RKO (cell line): ENCODE results near the gene EXO1.
A peak's percentile ranks its signal among the peaks of the same experiment; 100 is the strongest.
"Not testable (repeated sequence)": the region's sequence is repeated elsewhere in the genome, so short reads cannot be mapped to it uniquely, and the experiment has no call there.

ENCODE experiments used
- DNase-seq: peaks from one replicate; pipeline ENCODE4 v3.0.0-alpha.2; 2016; ENCODE audit warnings: low spot score

Gene EXO1

GRCh38 chr1:241836941-241837340, 11.1 kb upstream of the EXO1 start:
- no peak for DNase-seq

GRCh38 chr1:241837416-241837815, 10.6 kb upstream of the EXO1 start:
- no peak for DNase-seq

GRCh38 chr1:241837901-241838300, 10.1 kb upstream of the EXO1 start:
- no peak for DNase-seq

- no peak for DNase-seq
Observed at GRCh38 chr1:241838897-241839296, 9.1 kb upstream of the EXO1 start.

GRCh38 chr1:241839369-241839979, 8.5 kb upstream of the EXO1 start:
- DNase-seq, result no peak

GRCh38 chr1:241840164-241840563, 7.8 kb upstream of the EXO1 start:
- no peak for DNase-seq

- DNase-seq, result no peak
Observed at GRCh38 chr1:241841691-241842090, 6.3 kb upstream of the EXO1 start.

GRCh38 chr1:241842565-241842964, 5.4 kb upstream of the EXO1 start:
- peak; percentile 20 for DNase-seq

- no peak for DNase-seq
Observed at GRCh38 chr1:241844593-241844992, 3.4 kb upstream of the EXO1 start.

GRCh38 chr1:241846375-241846774, 1.6 kb upstream of the EXO1 start:
- no peak for DNase-seq

- DNase-seq, result no peak
Observed at GRCh38 chr1:241846862-241847539, 1.0 kb upstream of the EXO1 start.

GRCh38 chr1:241847540-241847795, 536 bp upstream of the EXO1 start:
- DNase-seq, result no peak

- DNase-seq, result peak; percentile 30
Observed at GRCh38 chr1:241848686-241849344, 811 bp downstream of the EXO1 start.

GRCh38 chr1:241849345-241849695, 1.3 kb downstream of the EXO1 start:
- peak; percentile 38 for DNase-seq

GRCh38 chr1:241855545-241856140, 7.6 kb downstream of the EXO1 start:
- DNase-seq, result not testable (repeated sequence)

GRCh38 chr1:241857131-241857530, 9.1 kb downstream of the EXO1 start:
- DNase-seq, result no peak

- no peak for DNase-seq
Observed at GRCh38 chr1:241860922-241861321, 12.9 kb downstream of the EXO1 start.

- DNase-seq, result no peak
Observed at GRCh38 chr1:241869022-241869421, 21.0 kb downstream of the EXO1 start.

GRCh38 chr1:241870336-241870735, 22.3 kb downstream of the EXO1 start:
- no peak for DNase-seq

GRCh38 chr1:241870746-241871430, 22.9 kb downstream of the EXO1 start:
- no peak for DNase-seq

- DNase-seq, result no peak
Observed at GRCh38 chr1:241881440-241881839, 33.4 kb downstream of the EXO1 start.

GRCh38 chr1:241883159-241883558, 35.2 kb downstream of the EXO1 start:
- DNase-seq, result no peak

GRCh38 chr1:241888232-241888631, 40.2 kb downstream of the EXO1 start:
- peak; percentile 77 for DNase-seq
